Glutamatergic neuron (in vitro differentiated cells): ENCODE data around the gene RAB35. TPM values are rescaled to one million over a fixed set of nuclear protein-coding genes. Genes with fewer than 3 reads are reported as not detected.

Source experiments
- DNase-seq: peaks from one replicate; pipeline ENCODE4 v3.0.0; 2022
- H3K27ac Mint-ChIP-seq: one replicate; pipeline ENCODE4 v1.8.0; 2020; ENCODE audit warnings: mild to moderate bottlenecking, mixed read lengths, inconsistent platforms; ENCODE audit not compliant: unreplicated experiment
- H3K27me3 Mint-ChIP-seq: one replicate; pipeline ENCODE4 v1.8.0; 2020; ENCODE audit warnings: mild to moderate bottlenecking, moderate library complexity, mixed read lengths, inconsistent platforms; ENCODE audit not compliant: unreplicated experiment
- H3K36me3 Mint-ChIP-seq: one replicate; pipeline ENCODE4 v1.8.0; 2020; ENCODE audit warnings: mild to moderate bottlenecking, mixed read lengths, inconsistent platforms; ENCODE audit not compliant: unreplicated experiment
- H3K4me1 Mint-ChIP-seq: one replicate; pipeline ENCODE4 v1.8.0; 2020; ENCODE audit warnings: mild to moderate bottlenecking, low read depth, mixed read lengths, inconsistent platforms; ENCODE audit not compliant: unreplicated experiment
- H3K4me3 Mint-ChIP-seq: one replicate; pipeline ENCODE4 v1.8.0; 2020; ENCODE audit warnings: mild to moderate bottlenecking, mixed read lengths, inconsistent platforms; ENCODE audit not compliant: unreplicated experiment
- H3K9me3 Mint-ChIP-seq: one replicate; pipeline ENCODE4 v1.8.0; 2020; ENCODE audit warnings: mild to moderate bottlenecking, moderate library complexity, mixed read lengths, inconsistent platforms; ENCODE audit not compliant: unreplicated experiment
- CTCF ChIP-seq: fragments of 200-600 bp; sonication (generic); IDR thresholded peaks from one replicate; pipeline ENCODE4 v1.5.0; 2021; ENCODE audit not compliant: partially characterized antibody, unreplicated experiment
- total RNA-seq: library from RNA; stranded (reverse); fragmentation: NEBNext Ultra II Directional; extraction: Animal tissue kit (Norgen Biotek cat#: 25700); gene quantifications from one replicate; pipeline ENCODE4 v1.2.1, GENCODE V29; 2021; ENCODE audit not compliant: unreplicated experiment

The RAB35 gene
- total RNA-seq, 1 donor from 2014 or later, result 57.2 TPM

GRCh38 chr12:120106151-120106550 is 10.4 kb downstream of the RAB35 start:
- Mint-ChIP-seq H3K36me3 (no peaks in the 10 kb centered on the region), H3K4me1 (peaks cover 19% of the 10 kb centered on the region), H3K4me3 (no peak overlapping the region), H3K9me3 (peaks cover 5% of the 10 kb centered on the region), H3K27me3 (peaks cover 9% of the 10 kb centered on the region), H3K27ac (peak overlapping the region; percentile 7)
- no peak for DNase-seq
- no peak for TF ChIP-seq CTCF

DNA sequence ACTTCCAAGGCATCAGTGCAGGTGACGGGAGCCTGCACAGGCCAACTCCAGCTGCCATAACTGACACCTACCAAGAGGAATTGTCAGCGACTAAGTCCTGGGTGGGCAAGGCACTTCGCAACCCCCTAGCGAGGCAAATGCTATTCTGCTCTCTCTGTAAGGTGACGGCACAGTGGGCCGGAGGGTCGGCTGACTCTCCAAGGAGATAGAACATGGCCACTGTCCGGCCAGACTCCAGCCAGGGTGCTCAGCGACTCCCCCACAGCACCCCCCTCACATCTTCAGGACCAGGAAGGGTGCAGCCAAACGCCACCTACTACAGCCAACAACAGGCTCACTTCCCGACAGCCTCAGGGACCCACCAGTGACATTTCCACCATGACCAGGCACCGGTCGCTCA is 13.2 kb downstream of the RAB35 start:
- TF ChIP-seq CTCF, result no peak
- peaks cover 3% of the 10 kb centered on the region for H3K9me3 Mint-ChIP-seq
- no peak overlapping the region for H3K27ac Mint-ChIP-seq
- DNase-seq, result no peak
- no peaks in the 10 kb centered on the region for H3K36me3 Mint-ChIP-seq
- H3K27me3 Mint-ChIP-seq, result peaks cover 5% of the 10 kb centered on the region
- H3K4me1 Mint-ChIP-seq, result peaks cover 15% of the 10 kb centered on the region
- H3K4me3 Mint-ChIP-seq, result no peak overlapping the region

DNA sequence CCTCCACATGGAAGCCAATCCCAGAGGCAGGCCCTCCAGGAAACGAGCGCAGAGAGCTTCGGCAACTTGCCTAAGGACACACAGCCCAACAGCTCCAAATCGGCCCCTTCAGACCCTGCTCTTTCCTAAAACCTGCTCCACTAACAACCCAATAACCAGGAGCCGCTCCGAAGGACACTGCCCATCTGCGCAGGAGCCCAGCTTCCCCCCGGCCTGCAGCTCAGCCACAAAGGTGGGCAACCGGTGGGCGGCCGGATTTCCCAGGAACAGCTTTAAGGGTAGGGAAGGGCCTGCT is 13.6 kb downstream of the RAB35 start:
- TF ChIP-seq CTCF, result no peak
- peaks cover 3% of the 10 kb centered on the region for H3K9me3 Mint-ChIP-seq
- H3K36me3 Mint-ChIP-seq, result no peaks in the 10 kb centered on the region
- H3K4me3 Mint-ChIP-seq, result no peak overlapping the region
- H3K27ac Mint-ChIP-seq, result no peak overlapping the region
- H3K4me1 Mint-ChIP-seq, result peaks cover 13% of the 10 kb centered on the region
- H3K27me3 Mint-ChIP-seq, result peaks cover 5% of the 10 kb centered on the region
- no peak for DNase-seq

- no peak for DNase-seq
- H3K36me3 Mint-ChIP-seq, result no peaks in the 10 kb centered on the region
- no peak overlapping the region for H3K27ac Mint-ChIP-seq
Measured at GRCh38 chr12:120102189-120103043, 14.1 kb downstream of the RAB35 start.

More at GRCh38 chr12:120102189-120103043, 14.1 kb downstream of the RAB35 start:
- peaks cover 5% of the 10 kb centered on the region for H3K27me3 Mint-ChIP-seq
- no peak overlapping the region for H3K4me3 Mint-ChIP-seq
- TF ChIP-seq CTCF, result no peak
- peaks cover 13% of the 10 kb centered on the region for H3K4me1 Mint-ChIP-seq
- H3K9me3 Mint-ChIP-seq, result peaks cover 3% of the 10 kb centered on the region
